ENCODE data around the gene ADARB2.

ADARB2 gene

DNA sequence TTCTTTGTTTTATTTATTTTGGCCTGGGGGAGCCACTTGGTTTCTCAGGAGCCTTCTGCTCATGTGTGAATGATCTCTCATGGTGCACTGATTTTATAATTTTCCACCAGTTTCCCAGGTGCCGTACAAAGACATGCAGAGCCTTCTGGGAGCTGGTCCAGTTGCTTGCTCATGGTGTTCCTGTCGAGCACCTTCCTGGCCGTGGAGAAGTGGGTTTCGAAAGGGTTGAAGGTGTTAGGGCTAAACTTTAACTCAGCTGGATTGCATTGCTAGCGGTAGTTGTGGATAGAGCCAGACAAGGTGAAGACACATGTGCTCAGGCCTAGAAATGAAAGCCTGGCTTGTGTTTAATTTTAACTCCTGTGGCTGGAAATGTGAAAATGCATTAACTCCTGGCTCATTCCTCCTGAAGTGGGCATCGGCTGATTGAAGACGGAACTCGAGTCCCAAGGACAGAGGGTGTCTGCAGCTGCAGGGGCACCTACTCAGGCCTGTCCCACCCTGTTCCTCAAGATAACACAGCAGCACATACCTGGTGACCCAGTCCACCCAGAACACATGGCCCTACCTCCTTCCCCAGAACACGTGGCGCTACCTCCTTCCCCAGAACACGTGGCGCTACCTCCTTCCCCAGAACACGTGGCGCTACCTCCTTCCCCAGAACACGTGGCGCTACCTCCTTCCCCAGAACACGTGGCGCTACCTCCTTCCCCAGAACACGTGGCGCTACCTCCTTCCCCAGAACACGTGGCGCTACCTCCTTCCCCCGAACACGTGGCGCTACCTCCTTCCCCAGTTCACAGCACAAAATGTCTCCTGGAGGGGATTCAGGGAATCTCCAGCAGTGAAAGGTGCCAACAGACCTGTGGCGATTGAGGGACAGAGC lies 547.9 kb downstream of the ADARB2 start:
- ATAC-seq (ENCODE audit: low read depth) = no peak
- TF ChIP-seq, protein P1, sequence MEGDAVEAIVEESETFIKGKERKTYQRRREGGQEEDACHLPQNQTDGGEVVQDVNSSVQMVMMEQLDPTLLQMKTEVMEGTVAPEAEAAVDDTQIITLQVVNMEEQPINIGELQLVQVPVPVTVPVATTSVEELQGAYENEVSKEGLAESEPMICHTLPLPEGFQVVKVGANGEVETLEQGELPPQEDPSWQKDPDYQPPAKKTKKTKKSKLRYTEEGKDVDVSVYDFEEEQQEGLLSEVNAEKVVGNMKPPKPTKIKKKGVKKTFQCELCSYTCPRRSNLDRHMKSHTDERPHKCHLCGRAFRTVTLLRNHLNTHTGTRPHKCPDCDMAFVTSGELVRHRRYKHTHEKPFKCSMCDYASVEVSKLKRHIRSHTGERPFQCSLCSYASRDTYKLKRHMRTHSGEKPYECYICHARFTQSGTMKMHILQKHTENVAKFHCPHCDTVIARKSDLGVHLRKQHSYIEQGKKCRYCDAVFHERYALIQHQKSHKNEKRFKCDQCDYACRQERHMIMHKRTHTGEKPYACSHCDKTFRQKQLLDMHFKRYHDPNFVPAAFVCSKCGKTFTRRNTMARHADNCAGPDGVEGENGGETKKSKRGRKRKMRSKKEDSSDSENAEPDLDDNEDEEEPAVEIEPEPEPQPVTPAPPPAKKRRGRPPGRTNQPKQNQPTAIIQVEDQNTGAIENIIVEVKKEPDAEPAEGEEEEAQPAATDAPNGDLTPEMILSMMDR (IDR thresholded peaks at IDR 0.05; ENCODE audit: poor library complexity, severe bottlenecking) = no peak

DNA sequence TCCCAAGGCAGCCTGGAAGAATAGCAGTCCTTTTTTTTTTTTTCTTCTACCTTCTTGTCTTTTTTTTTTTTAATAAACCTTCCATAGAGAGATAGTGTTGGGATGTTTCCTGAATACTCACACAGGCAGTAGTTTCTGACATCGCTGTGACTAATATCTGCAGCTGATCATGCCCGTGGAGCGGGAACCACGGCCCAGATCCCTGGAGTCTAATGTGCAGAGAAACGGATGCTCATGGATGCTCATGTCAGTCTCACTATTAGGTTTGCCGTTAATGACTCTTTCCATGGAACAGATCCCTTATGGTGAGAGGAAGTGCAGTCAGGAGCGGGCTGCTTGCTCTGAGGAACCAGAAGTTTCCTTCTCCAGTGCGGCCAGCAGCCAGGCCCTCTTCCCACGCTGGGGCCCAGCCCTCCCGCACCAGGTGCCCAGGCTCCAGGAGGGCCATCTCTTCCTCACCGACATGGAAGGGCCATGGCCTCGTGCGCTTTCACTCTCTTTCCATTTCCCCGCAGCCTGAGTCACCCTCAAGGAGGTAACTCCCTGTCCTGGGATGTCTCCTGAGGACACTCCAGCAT lies 548.7 kb downstream of the ADARB2 start:
- Histone ChIP-seq H3K36me3 (ENCODE audit: low read depth) (no peaks in the 10 kb centered on the region), H3K27me3 (ENCODE audit: insufficient read depth, poor library complexity, severe bottlenecking) (no peaks in the 10 kb centered on the region), H3K9me3 (ENCODE audit: severe bottlenecking) (no peaks in the 10 kb centered on the region), H3K27ac (ENCODE audit: poor library complexity, severe bottlenecking) (no peak overlapping the region), H3K4me3 (ENCODE audit: severe bottlenecking) (no peak overlapping the region), H3K4me1 (ENCODE audit: insufficient read depth, poor library complexity, severe bottlenecking) (peaks cover 3% of the 10 kb centered on the region)
- DNase-seq (ENCODE audit: low spot score) (no peak), ATAC-seq (ENCODE audit: low read depth) (no peak)
- TF ChIP-seq, protein P1 (IDR thresholded peaks at IDR 0.05; ENCODE audit: poor library complexity, severe bottlenecking) = no peak

More for the DNA sequence above, 547.9 kb downstream of the ADARB2 start:
- no peak overlapping the region for H3K27ac ChIP-seq (ENCODE audit: poor library complexity, severe bottlenecking)
- no peaks in the 10 kb centered on the region for H3K27me3 ChIP-seq (ENCODE audit: insufficient read depth, poor library complexity, severe bottlenecking)
- no peaks in the 10 kb centered on the region for H3K36me3 ChIP-seq (ENCODE audit: low read depth)
- DNase-seq (ENCODE audit: low spot score) = no peak
- no peak overlapping the region for H3K4me3 ChIP-seq (ENCODE audit: severe bottlenecking)
- no peaks in the 10 kb centered on the region for H3K9me3 ChIP-seq (ENCODE audit: severe bottlenecking)
- H3K4me1 ChIP-seq (ENCODE audit: insufficient read depth, poor library complexity, severe bottlenecking) = peaks cover 3% of the 10 kb centered on the region

DNA sequence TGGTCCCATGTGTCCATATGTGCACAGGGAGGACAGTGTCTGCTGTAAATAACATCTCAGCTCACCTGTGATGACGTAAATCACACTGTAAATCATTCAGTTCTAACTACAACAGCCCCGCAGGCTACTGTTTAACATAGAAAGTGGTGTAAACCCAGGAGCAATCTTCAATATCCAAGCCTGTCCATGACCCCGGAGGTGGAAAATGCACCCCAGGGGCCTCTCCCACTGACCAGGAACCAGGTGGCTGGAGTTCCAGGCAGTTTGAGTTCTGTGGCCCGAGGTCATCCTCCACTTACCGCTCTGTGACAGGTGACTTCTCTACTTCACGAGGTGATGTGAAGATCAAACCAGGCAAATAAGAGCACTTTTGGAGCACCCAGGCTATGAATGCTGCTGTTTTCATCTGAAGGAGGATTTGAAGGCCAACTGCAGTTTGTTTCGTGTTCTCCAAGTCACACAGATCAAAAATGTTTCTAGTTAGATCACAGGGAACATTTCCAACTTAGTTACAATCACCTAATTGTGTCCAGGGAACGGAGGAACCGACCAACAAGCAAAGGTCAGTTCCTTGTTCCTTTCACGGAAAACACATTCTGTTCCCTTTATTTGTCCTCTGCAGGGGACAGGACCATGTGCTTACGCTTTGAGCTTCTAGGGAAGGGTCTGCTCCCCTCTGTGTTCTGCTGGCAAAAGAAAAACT lies 549.3 kb downstream of the ADARB2 start:
- DNase-seq (ENCODE audit: low spot score) (no peak), ATAC-seq (ENCODE audit: low read depth) (no peak)
- TF ChIP-seq, protein P1 (IDR thresholded peaks at IDR 0.05; ENCODE audit: poor library complexity, severe bottlenecking) = no peak
- Histone ChIP-seq H3K4me3 (ENCODE audit: severe bottlenecking) (no peak overlapping the region), H3K27me3 (ENCODE audit: insufficient read depth, poor library complexity, severe bottlenecking) (no peaks in the 10 kb centered on the region), H3K36me3 (ENCODE audit: low read depth) (no peaks in the 10 kb centered on the region), H3K27ac (ENCODE audit: poor library complexity, severe bottlenecking) (no peak overlapping the region), H3K4me1 (ENCODE audit: insufficient read depth, poor library complexity, severe bottlenecking) (peaks cover 3% of the 10 kb centered on the region), H3K9me3 (ENCODE audit: severe bottlenecking) (no peaks in the 10 kb centered on the region)

GRCh38 chr10:1187151-1187854 lies 550.0 kb downstream of the ADARB2 start:
- Histone ChIP-seq H3K27me3 (ENCODE audit: insufficient read depth, poor library complexity, severe bottlenecking) (no peaks in the 10 kb centered on the region), H3K36me3 (ENCODE audit: low read depth) (no peaks in the 10 kb centered on the region), H3K4me3 (ENCODE audit: severe bottlenecking) (no peak overlapping the region), H3K27ac (ENCODE audit: poor library complexity, severe bottlenecking) (no peak overlapping the region), H3K9me3 (ENCODE audit: severe bottlenecking) (no peaks in the 10 kb centered on the region), H3K4me1 (ENCODE audit: insufficient read depth, poor library complexity, severe bottlenecking) (peaks cover 3% of the 10 kb centered on the region)
- DNase-seq (ENCODE audit: low spot score) (no peak), ATAC-seq (ENCODE audit: low read depth) (peak; percentile 41; the same call in 1 of the 3 replicates)
- TF ChIP-seq, protein P1 (IDR thresholded peaks at IDR 0.05; ENCODE audit: poor library complexity, severe bottlenecking) = no peak

Measured in RWPE2 (cell line).